GM12878 (cell line): Measurements from ENCODE around the gene NSD2. TPM values are rescaled to one million over a fixed set of nuclear protein-coding genes. Genes with fewer than 3 reads are reported as not detected.

ENCODE experiments used
- ATAC-seq: fragments of 200-7000 bp; cut with Tn5 transposase; 3 replicates; pipeline ENCODE4 v1.9.1; 2020; ENCODE audit warnings: mild to moderate bottlenecking, moderate library complexity
- BruUV-seq: library from RNA; stranded (reverse); fragments of 400-500 nt; replicated peaks from 2 replicates; lab custom pipeline; 2021; lab: Mats Ljungman, UMichigan
- CTCF ChIA-PET: fragments of 300-600 bp; sonication (Branson Sonifier 250); formaldehyde crosslinking; extraction: SDS; loops from one replicate; lab custom pipeline; 2021; ENCODE audit warnings: inconsistent platforms; lab: Yijun Ruan, JAX
- POLR2A ChIA-PET: fragments of 350-600 bp; formaldehyde crosslinking; extraction: SDS; loops from one replicate; lab custom pipeline; 2021; ENCODE audit warnings: inconsistent platforms; lab: Charles Lee
- RAD21 ChIA-PET: fragments of 300-600 bp; sonication (Branson Sonifier 250); formaldehyde crosslinking; loops from one replicate; lab custom pipeline; 2023; ENCODE audit warnings: antibody characterized with exemption; ENCODE audit not compliant: unreplicated experiment; lab: Charles Lee
- SMC1A ChIA-PET: fragments of 300-600 bp; sonication (Branson Sonifier 250); formaldehyde crosslinking; loops from one replicate; lab custom pipeline; 2023; ENCODE audit not compliant: unreplicated experiment, uncharacterized antibody; lab: Charles Lee
- DNase-seq: peaks from one replicate; pipeline ENCODE4 v3.0.0-alpha.2; 2011; ENCODE audit warnings: low read depth, low spot score
- FAIRE-seq: peaks from 3 replicates; lab custom pipeline; 2011; peaks lifted over from hg19 to GRCh38; lab: Jason Lieb, UNC
- H2AFZ ChIP-seq: 2 replicates; pipeline ENCODE4 v1.6.0; 2011; ENCODE audit warnings: low read depth, low read length, control low read depth; ENCODE audit not compliant: control insufficient read depth
- H3K27ac ChIP-seq: 2 replicates; pipeline ENCODE4 v1.5.1; 2011; ENCODE audit warnings: control low read depth; ENCODE audit not compliant: control insufficient read depth, insufficient read depth
- H3K27me3 ChIP-seq, 2 experiments: replicated peaks in 1 of 2; 2 replicates each; pipeline versions ENCODE4 v1.6.0 to v1.6.1; 2011; ENCODE audit warnings: low read length in 1 of 2; ENCODE audit not compliant: control insufficient read depth in 2 of 2, insufficient read depth in 2 of 2
- H3K36me3 ChIP-seq, 2 experiments: 2 replicates each; pipeline ENCODE4 v1.5.1; 2011; ENCODE audit warnings: low read length in 1 of 2; ENCODE audit not compliant: control insufficient read depth in 2 of 2, insufficient read depth in 2 of 2
- H3K4me1 ChIP-seq: 2 replicates; pipeline ENCODE4 v1.6.1; 2011; ENCODE audit warnings: mild to moderate bottlenecking, low read length, moderate library complexity, mixed read lengths; ENCODE audit not compliant: control insufficient read depth, insufficient read depth
- H3K4me2 ChIP-seq: 2 replicates; pipeline ENCODE4 v1.6.0; 2011; ENCODE audit warnings: control low read depth; ENCODE audit not compliant: control insufficient read depth, insufficient read depth
- H3K4me3 ChIP-seq: fragments of 200-600 bp; sonication (generic); 2 replicates; pipeline ENCODE4 v1.5.1; 2016
- H3K79me2 ChIP-seq: 2 replicates; pipeline ENCODE4 v1.6.0; 2011; ENCODE audit warnings: low read length; ENCODE audit not compliant: control insufficient read depth, insufficient read depth
- H3K9ac ChIP-seq: 2 replicates; pipeline ENCODE4 v1.8.0; 2011; ENCODE audit warnings: low read length, control low read depth, mixed read lengths; ENCODE audit not compliant: control insufficient read depth, insufficient read depth
- H3K9me3 ChIP-seq: replicated peaks from 3 replicates; pipeline ENCODE4 v1.5.1; 2011; ENCODE audit warnings: mild to moderate bottlenecking, low read length; ENCODE audit not compliant: control insufficient read depth, insufficient read depth
- H4K20me1 ChIP-seq: 2 replicates; pipeline ENCODE4 v1.6.0; 2011; ENCODE audit not compliant: control insufficient read depth, insufficient read depth
- ATF7 ChIP-seq: fragments of 450-650 bp; IDR thresholded peaks from 2 replicates; pipeline ENCODE4 v1.6.1; 2016; ENCODE audit warnings: low read depth, mild to moderate bottlenecking
- TCF7 ChIP-seq: IDR thresholded peaks from 2 replicates; pipeline ENCODE4 v1.6.1; 2014; ENCODE audit warnings: antibody characterized with exemption, borderline replicate concordance
- WGBS: methylation state at CpG from one replicate; pipeline ENCODE4 v1.1.6; 2016; ENCODE audit warnings: low lambda C conversion rate; ENCODE audit not compliant: insufficient replicate concordance, insufficient coverage; ENCODE audit errors: missing lambda C conversion rate; 5-methylcytosine and 5-hydroxymethylcytosine counted together
- in situ Hi-C: fragments of 300-500 bp; cut with MboI; formaldehyde crosslinking; loops from 9 replicates; pipeline ENCODE4 v1.14.3; 2018; ENCODE audit warnings: mixed read lengths
- intact Hi-C: fragments of 100-400 bp; cut with micrococcal nuclease; formaldehyde crosslinking; loops from one replicate; pipeline ENCODE4 v1.14.2; 2022; ENCODE audit not compliant: unreplicated experiment
- polyA plus RNA-seq, 11 experiments: library from polyadenylated mRNA; depleted of rRNA in 4 of 11; unstranded in 6 of 11; stranded (reverse) in 5 of 11; fragments of >200 nt; fragmentation: Nextera tagmentation in 4 of 11; fragmentation: Illumina TruSeq in 1 of 11; extraction: Ambion mirVana in 4 of 11; extraction: Trizol in 1 of 11; gene quantifications; 1 replicate in 1 of 11; 2 replicates in 10 of 11; pipeline versions ENCODE4 v1.2.1 to v1.2.3, GENCODE V29; 2011 to 2016; ENCODE audit warnings: inconsistent platforms in 2 of 11, missing spikeins in 2 of 11, low read depth in 1 of 11
- total RNA-seq, 4 experiments: library from RNA; depleted of rRNA in 3 of 4; stranded (reverse); fragments of >200 nt in 3 of 4; fragmentation: Illumina TruSeq in 1 of 4; extraction: Trizol in 1 of 4; gene quantifications; 2 replicates each; pipeline versions ENCODE4 v1.2.1 to v1.2.3, GENCODE V29; 2013 to 2021
- TF ChIP-seq, protein P1 (sequence below), 3 experiments: IDR thresholded peaks in 2 of 3; conservative IDR thresholded peaks in 1 of 3; 2 replicates each; pipeline ENCODE4 v1.5.1; 2011; ENCODE audit warnings: low read depth in 3 of 3, low read length in 3 of 3, mild to moderate bottlenecking in 3 of 3, control low read depth in 2 of 3, moderate library complexity in 2 of 3, inconsistent platforms in 1 of 3, mixed read lengths in 1 of 3; ENCODE audit not compliant: control insufficient read depth in 2 of 3, insufficient read depth in 1 of 3; ENCODE audit errors: extremely low read depth in 1 of 3
- TF ChIP-seq, protein P2 (sequence below): fragments of 450-650 bp; IDR thresholded peaks from 2 replicates; pipeline ENCODE4 v1.6.1; 2017; ENCODE audit warnings: mild to moderate bottlenecking, moderate library complexity
- TF ChIP-seq, protein P3 (sequence below): IDR thresholded peaks from 2 replicates; pipeline ENCODE4 v1.6.1; 2012; ENCODE audit warnings: low read depth, low read length, improper control_type of control experiment

The NSD2 gene
- total and polyA plus RNA-seq, 10 of the 15 experiments (the other 5 are each of a cell fraction or from before 2014, with no cell fraction given), result 8.6 to 139 (median 67.2) TPM

DNA sequence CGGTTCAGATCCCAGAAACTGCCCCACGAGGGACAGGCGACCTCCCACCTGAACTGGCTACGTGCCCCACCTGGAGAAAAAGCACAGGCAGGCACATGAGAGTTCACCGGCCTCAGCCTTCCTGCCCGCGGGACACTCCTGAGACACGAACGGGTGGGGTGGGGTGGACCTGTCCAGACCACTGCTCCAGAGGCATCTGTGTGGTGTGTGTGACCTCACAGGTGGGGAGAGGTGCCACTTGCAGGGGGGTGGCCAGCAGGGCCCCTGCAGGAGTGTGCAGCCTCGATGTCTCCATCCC lies 119.1 kb downstream of the NSD2 start:
- 74% methylated on average over 10 of the region's 10 CpGs for WGBS
- peaks cover 8 to 41% of the 10 kb centered on the region in 2 experiments; a peak in 3 of 4 replicates for H3K36me3 ChIP-seq
- DNase-seq, result no peak
- ChIA-PET SMC1A (no interaction called here), RAD21 (no interaction called here), POLR2A (no interaction called here), CTCF (no interaction called here)
- FAIRE-seq, result no peak
- no peak overlapping the region for H3K4me2 ChIP-seq
- intact Hi-C loops, result no loop called here
- no peak overlapping the region for H3K4me3 ChIP-seq
- BruUV-seq, result no TSS peak
- no peaks in the 10 kb centered on the region for H3K27me3 ChIP-seq
- peaks cover under 1% of the 10 kb centered on the region for H3K79me2 ChIP-seq
- no peak for TF ChIP-seq ATF7
- TF ChIP-seq, protein P1, sequence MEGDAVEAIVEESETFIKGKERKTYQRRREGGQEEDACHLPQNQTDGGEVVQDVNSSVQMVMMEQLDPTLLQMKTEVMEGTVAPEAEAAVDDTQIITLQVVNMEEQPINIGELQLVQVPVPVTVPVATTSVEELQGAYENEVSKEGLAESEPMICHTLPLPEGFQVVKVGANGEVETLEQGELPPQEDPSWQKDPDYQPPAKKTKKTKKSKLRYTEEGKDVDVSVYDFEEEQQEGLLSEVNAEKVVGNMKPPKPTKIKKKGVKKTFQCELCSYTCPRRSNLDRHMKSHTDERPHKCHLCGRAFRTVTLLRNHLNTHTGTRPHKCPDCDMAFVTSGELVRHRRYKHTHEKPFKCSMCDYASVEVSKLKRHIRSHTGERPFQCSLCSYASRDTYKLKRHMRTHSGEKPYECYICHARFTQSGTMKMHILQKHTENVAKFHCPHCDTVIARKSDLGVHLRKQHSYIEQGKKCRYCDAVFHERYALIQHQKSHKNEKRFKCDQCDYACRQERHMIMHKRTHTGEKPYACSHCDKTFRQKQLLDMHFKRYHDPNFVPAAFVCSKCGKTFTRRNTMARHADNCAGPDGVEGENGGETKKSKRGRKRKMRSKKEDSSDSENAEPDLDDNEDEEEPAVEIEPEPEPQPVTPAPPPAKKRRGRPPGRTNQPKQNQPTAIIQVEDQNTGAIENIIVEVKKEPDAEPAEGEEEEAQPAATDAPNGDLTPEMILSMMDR (IDR thresholded peaks at IDR 0.05 in 2 of 3, conservative IDR thresholded peaks at IDR 0.05 in 1 of 3; ENCODE audit: control insufficient read depth in 2 of 3, extremely low read depth in 1 of 3, insufficient read depth in 1 of 3, low read depth in 3 of 3, low read length in 3 of 3), result no peak
- no peak for TF ChIP-seq TCF7
- TF ChIP-seq, protein P2, sequence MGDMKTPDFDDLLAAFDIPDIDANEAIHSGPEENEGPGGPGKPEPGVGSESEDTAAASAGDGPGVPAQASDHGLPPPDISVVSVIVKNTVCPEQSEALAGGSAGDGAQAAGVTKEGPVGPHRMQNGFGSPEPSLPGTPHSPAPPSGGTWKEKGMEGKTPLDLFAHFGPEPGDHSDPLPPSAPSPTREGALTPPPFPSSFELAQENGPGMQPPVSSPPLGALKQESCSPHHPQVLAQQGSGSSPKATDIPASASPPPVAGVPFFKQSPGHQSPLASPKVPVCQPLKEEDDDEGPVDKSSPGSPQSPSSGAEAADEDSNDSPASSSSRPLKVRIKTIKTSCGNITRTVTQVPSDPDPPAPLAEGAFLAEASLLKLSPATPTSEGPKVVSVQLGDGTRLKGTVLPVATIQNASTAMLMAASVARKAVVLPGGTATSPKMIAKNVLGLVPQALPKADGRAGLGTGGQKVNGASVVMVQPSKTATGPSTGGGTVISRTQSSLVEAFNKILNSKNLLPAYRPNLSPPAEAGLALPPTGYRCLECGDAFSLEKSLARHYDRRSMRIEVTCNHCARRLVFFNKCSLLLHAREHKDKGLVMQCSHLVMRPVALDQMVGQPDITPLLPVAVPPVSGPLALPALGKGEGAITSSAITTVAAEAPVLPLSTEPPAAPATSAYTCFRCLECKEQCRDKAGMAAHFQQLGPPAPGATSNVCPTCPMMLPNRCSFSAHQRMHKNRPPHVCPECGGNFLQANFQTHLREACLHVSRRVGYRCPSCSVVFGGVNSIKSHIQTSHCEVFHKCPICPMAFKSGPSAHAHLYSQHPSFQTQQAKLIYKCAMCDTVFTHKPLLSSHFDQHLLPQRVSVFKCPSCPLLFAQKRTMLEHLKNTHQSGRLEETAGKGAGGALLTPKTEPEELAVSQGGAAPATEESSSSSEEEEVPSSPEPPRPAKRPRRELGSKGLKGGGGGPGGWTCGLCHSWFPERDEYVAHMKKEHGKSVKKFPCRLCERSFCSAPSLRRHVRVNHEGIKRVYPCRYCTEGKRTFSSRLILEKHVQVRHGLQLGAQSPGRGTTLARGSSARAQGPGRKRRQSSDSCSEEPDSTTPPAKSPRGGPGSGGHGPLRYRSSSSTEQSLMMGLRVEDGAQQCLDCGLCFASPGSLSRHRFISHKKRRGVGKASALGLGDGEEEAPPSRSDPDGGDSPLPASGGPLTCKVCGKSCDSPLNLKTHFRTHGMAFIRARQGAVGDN, result no peak
- TF ChIP-seq, protein P3, sequence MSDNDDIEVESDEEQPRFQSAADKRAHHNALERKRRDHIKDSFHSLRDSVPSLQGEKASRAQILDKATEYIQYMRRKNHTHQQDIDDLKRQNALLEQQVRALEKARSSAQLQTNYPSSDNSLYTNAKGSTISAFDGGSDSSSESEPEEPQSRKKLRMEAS, result no peak
- H3K4me1 ChIP-seq, result no peaks in the 10 kb centered on the region
- no peaks in the 10 kb centered on the region for H3K9me3 ChIP-seq
- H3K9ac ChIP-seq, result no peak overlapping the region
- H4K20me1 ChIP-seq, result no peaks in the 10 kb centered on the region
- no peak overlapping the region for H2AFZ ChIP-seq
- no peak for ATAC-seq
- in situ Hi-C loops, result no loop called here
- no peak overlapping the region for H3K27ac ChIP-seq
